IPS-18c (cell line): ENCODE measurements around the gene RPS16.
"Not testable (repeated sequence)": the region's sequence is repeated elsewhere in the genome, so short reads cannot be mapped to it uniquely, and the experiment has no call there.

ENCODE experiments used
- H3K4me3 ChIP-seq: 2 replicates; pipeline ENCODE4 v1.7.0; 2013; ENCODE audit warnings: low read depth, mild to moderate bottlenecking, low read length, moderate library complexity; ENCODE audit not compliant: insufficient read depth
- H3K9me3 ChIP-seq: one replicate; pipeline ENCODE4 v1.6.1; 2013; ENCODE audit warnings: mild to moderate bottlenecking, low read length, moderate library complexity; ENCODE audit not compliant: control insufficient read depth, insufficient read depth

Gene RPS16

GRCh38 chr19:39435499-39436349 is at the start of gene RPS16:
Gene RPS16 (minus strand): TSS chr19:39435949. CDS start chr19:39435895, 54 bp downstream.
- H3K9me3 ChIP-seq: no peaks in the 10 kb centered on the region
- H3K4me3 ChIP-seq: peak within 1 kb of the TSS; percentile 95

- Histone ChIP-seq H3K4me3 (no peak overlapping the region), H3K9me3 (peaks cover 3% of the 10 kb centered on the region)
Measured at GRCh38 chr19:39483141-39483540, 47.4 kb upstream of the RPS16 start.

GRCh38 chr19:39481676-39482075 is 45.9 kb upstream of the RPS16 start:
- Histone ChIP-seq H3K9me3 (peaks cover 3% of the 10 kb centered on the region), H3K4me3 (peak overlapping the region; percentile 95)

GRCh38 chr19:39481229-39481545 is 45.4 kb upstream of the RPS16 start:
- peak overlapping the region; percentile 95 for H3K4me3 ChIP-seq
- H3K9me3 ChIP-seq: peaks cover 3% of the 10 kb centered on the region

- Histone ChIP-seq H3K9me3 (peaks cover 3% of the 10 kb centered on the region), H3K4me3 (peak within 1 kb of the TSS; percentile 95)
Measured at GRCh38 chr19:39480337-39481228, 44.8 kb upstream of the RPS16 start, which contains the start of gene TIMM50. Gene TIMM50 (plus strand): TSS chr19:39480838. CDS start chr19:39480854, 16 bp downstream.

GRCh38 chr19:39479916-39480315 is 44.2 kb upstream of the RPS16 start:
- Histone ChIP-seq H3K9me3 (peaks cover 3% of the 10 kb centered on the region), H3K4me3 (peak overlapping the region; percentile 40; the same call in 1 of the 2 replicates)

GRCh38 chr19:39479319-39479801 is 43.6 kb upstream of the RPS16 start:
- not testable (repeated sequence) for H3K9me3 ChIP-seq, H3K4me3 ChIP-seq

GRCh38 chr19:39475748-39476147 is 40.0 kb upstream of the RPS16 start:
- H3K9me3 ChIP-seq: no peaks in the 10 kb centered on the region
- no peak overlapping the region for H3K4me3 ChIP-seq

GRCh38 chr19:39474139-39474620 is 38.4 kb upstream of the RPS16 start:
- H3K4me3 ChIP-seq: no peak overlapping the region
- no peaks in the 10 kb centered on the region for H3K9me3 ChIP-seq

GRCh38 chr19:39473443-39473960 is 37.8 kb upstream of the RPS16 start:
- H3K4me3 ChIP-seq: no peak overlapping the region
- no peaks in the 10 kb centered on the region for H3K9me3 ChIP-seq

- Histone ChIP-seq H3K9me3 (no peaks in the 10 kb centered on the region), H3K4me3 (no peak overlapping the region)
Measured at GRCh38 chr19:39472746-39473442, 37.1 kb upstream of the RPS16 start.

- H3K9me3 ChIP-seq: no peaks in the 10 kb centered on the region
- H3K4me3 ChIP-seq: no peak overlapping the region
Measured at GRCh38 chr19:39471756-39472536, 36.2 kb upstream of the RPS16 start.

- no peaks in the 10 kb centered on the region for H3K9me3 ChIP-seq
Measured at GRCh38 chr19:39470724-39471339, 35.1 kb upstream of the RPS16 start.

GRCh38 chr19:39469567-39469966 is 33.8 kb upstream of the RPS16 start:
- H3K9me3 ChIP-seq: no peaks in the 10 kb centered on the region
- H3K4me3 ChIP-seq: no peak overlapping the region

More at GRCh38 chr19:39470724-39471339, 35.1 kb upstream of the RPS16 start:
- H3K4me3 ChIP-seq: no peak overlapping the region

- Histone ChIP-seq H3K9me3 (no peaks in the 10 kb centered on the region), H3K4me3 (no peak overlapping the region)
Measured at GRCh38 chr19:39469036-39469435, 33.3 kb upstream of the RPS16 start.

GRCh38 chr19:39467941-39468340 is 32.2 kb upstream of the RPS16 start:
- no peaks in the 10 kb centered on the region for H3K9me3 ChIP-seq
- H3K4me3 ChIP-seq: no peak overlapping the region
